Mesodermal cell (in vitro differentiated cells): ENCODE measurements around the gene MCF2L2.

Source experiments
- H3K27ac ChIP-seq: 2 replicates; pipeline ENCODE4 v1.7.0; 2013; ENCODE audit warnings: mild to moderate bottlenecking, low read depth, low read length, moderate library complexity; ENCODE audit not compliant: severe bottlenecking
- H3K36me3 ChIP-seq: 2 replicates; pipeline ENCODE4 v1.7.1; 2013; ENCODE audit warnings: mild to moderate bottlenecking, low read length, moderate library complexity; ENCODE audit not compliant: control insufficient read depth, insufficient read depth
- H3K4me1 ChIP-seq: one replicate; pipeline ENCODE4 v1.7.1; 2013; ENCODE audit warnings: mild to moderate bottlenecking, low read length; ENCODE audit not compliant: insufficient read depth, control insufficient read depth, poor library complexity, severe bottlenecking
- H3K4me3 ChIP-seq: 2 replicates; pipeline ENCODE4 v1.7.0; 2013; ENCODE audit warnings: low read length, control low read depth, mild to moderate bottlenecking; ENCODE audit not compliant: insufficient read depth, poor library complexity, severe bottlenecking; ENCODE audit errors: extremely low read depth
- H3K9me3 ChIP-seq: 2 replicates; pipeline ENCODE4 v1.7.1; 2013; ENCODE audit warnings: mild to moderate bottlenecking, low read length, moderate library complexity; ENCODE audit not compliant: control insufficient read depth
- WGBS, 2 experiments: methylation state at CpG; one replicate each; pipeline ENCODE4 v1.1.5; 2013; ENCODE audit warnings: missing lambda C conversion rate in 2 of 2; ENCODE audit not compliant: insufficient coverage in 2 of 2; 5-methylcytosine and 5-hydroxymethylcytosine counted together

MCF2L2 gene

GRCh38 chr3:183464480-183464879 is 36.1 kb upstream of the MCF2L2 start:
- peaks cover 5% of the 10 kb centered on the region for H3K9me3 ChIP-seq
- H3K27ac ChIP-seq = no peak overlapping the region
- 75% methylated on average over 2 of the region's 2 CpGs; no CpG with 5 or more reads in 1 of the 2 experiments for WGBS, 2 experiments
- H3K4me1 ChIP-seq = no peaks in the 10 kb centered on the region
- H3K4me3 ChIP-seq = no peak overlapping the region
- H3K36me3 ChIP-seq = no peaks in the 10 kb centered on the region

- Histone ChIP-seq H3K4me1 (no peaks in the 10 kb centered on the region), H3K9me3 (peaks cover 5% of the 10 kb centered on the region), H3K27ac (no peak overlapping the region), H3K4me3 (no peak overlapping the region), H3K36me3 (peaks cover 9% of the 10 kb centered on the region)
- WGBS, 2 experiments = 94 to 95% methylated on average over 3 of the region's 7 CpGs
These were observed 31.9 kb upstream of the MCF2L2 start for GRCh38 chr3:183460081-183461055.

GRCh38 chr3:183455089-183455488 is 26.7 kb upstream of the MCF2L2 start:
- H3K27ac ChIP-seq = no peak overlapping the region
- H3K4me1 ChIP-seq = no peaks in the 10 kb centered on the region
- H3K9me3 ChIP-seq = peaks cover 4% of the 10 kb centered on the region
- no peak overlapping the region for H3K4me3 ChIP-seq
- H3K36me3 ChIP-seq = peaks cover 51% of the 10 kb centered on the region
- 92 to 100% methylated on average over 4 to 5 of the region's 5 CpGs for WGBS, 2 experiments

- Histone ChIP-seq H3K4me1 (peaks cover 5% of the 10 kb centered on the region), H3K4me3 (no peak overlapping the region), H3K36me3 (peaks cover 51% of the 10 kb centered on the region), H3K27ac (no peak overlapping the region), H3K9me3 (no peaks in the 10 kb centered on the region)
- WGBS, 2 experiments = 100% methylated on average over 3 of the region's 4 CpGs; no CpG with 5 or more reads in 1 of the 2 experiments
These were observed 25.6 kb upstream of the MCF2L2 start for GRCh38 chr3:183454064-183454463.

GRCh38 chr3:183449791-183450190 is 21.4 kb upstream of the MCF2L2 start:
- WGBS, 2 experiments = 78 to 92% methylated on average over 1 of the region's 1 CpG
- peaks cover 36% of the 10 kb centered on the region for H3K36me3 ChIP-seq
- H3K9me3 ChIP-seq = no peaks in the 10 kb centered on the region
- H3K27ac ChIP-seq = no peak overlapping the region
- H3K4me3 ChIP-seq = peak overlapping the region; percentile 1
- H3K4me1 ChIP-seq = peaks cover 7% of the 10 kb centered on the region

- Histone ChIP-seq H3K36me3 (peaks cover 32% of the 10 kb centered on the region), H3K9me3 (no peaks in the 10 kb centered on the region), H3K27ac (no peak overlapping the region), H3K4me1 (peaks cover 7% of the 10 kb centered on the region), H3K4me3 (peak overlapping the region; percentile 1)
- 33 to 63% methylated on average over 1 of the region's 4 CpGs for WGBS, 2 experiments
These were observed 21.0 kb upstream of the MCF2L2 start for GRCh38 chr3:183449391-183449790.

- Histone ChIP-seq H3K9me3 (peaks cover 3% of the 10 kb centered on the region), H3K4me1 (peaks cover 7% of the 10 kb centered on the region), H3K36me3 (peaks cover 24% of the 10 kb centered on the region), H3K4me3 (peak overlapping the region; percentile 75), H3K27ac (no peak overlapping the region)
- WGBS, 2 experiments = no CpG with 5 or more reads among the region's 3 CpGs
These were observed 20.1 kb upstream of the MCF2L2 start for GRCh38 chr3:183448369-183449128.

GRCh38 chr3:183447206-183448001 is 19.0 kb upstream of the MCF2L2 start:
- peaks cover 11% of the 10 kb centered on the region for H3K9me3 ChIP-seq
- peaks cover 13% of the 10 kb centered on the region for H3K36me3 ChIP-seq
- 0 to 1% methylated on average over 42 of the region's 54 CpGs for WGBS, 2 experiments
- H3K4me3 ChIP-seq = peak overlapping the region; percentile 75
- peak overlapping the region; percentile 81 for H3K27ac ChIP-seq
- peaks cover 7% of the 10 kb centered on the region for H3K4me1 ChIP-seq

- peaks cover 11% of the 10 kb centered on the region for H3K9me3 ChIP-seq
- no CpG with 5 or more reads among the region's 2 CpGs for WGBS, 2 experiments
- H3K36me3 ChIP-seq = peaks cover 7% of the 10 kb centered on the region
- H3K27ac ChIP-seq = peak overlapping the region; percentile 81
- H3K4me1 ChIP-seq = peaks cover 7% of the 10 kb centered on the region
- H3K4me3 ChIP-seq = peak overlapping the region; percentile 75
These were observed 18.4 kb upstream of the MCF2L2 start for GRCh38 chr3:183446838-183447205.

- no CpG with 5 or more reads among the region's 1 CpG for WGBS, 2 experiments
- H3K9me3 ChIP-seq = peaks cover 11% of the 10 kb centered on the region
- no peak overlapping the region for H3K27ac ChIP-seq
- peaks cover 7% of the 10 kb centered on the region for H3K4me1 ChIP-seq
- H3K36me3 ChIP-seq = no peaks in the 10 kb centered on the region
- no peak overlapping the region for H3K4me3 ChIP-seq
These were observed 16.3 kb upstream of the MCF2L2 start for GRCh38 chr3:183444748-183445147.
